ENCODE results near the gene MAPK10.
A peak's percentile ranks its signal among the peaks of the same experiment; 100 is the strongest.
"Not testable (repeated sequence)": the region's sequence is repeated elsewhere in the genome, so short reads cannot be mapped to it uniquely, and the experiment has no call there.

Gene MAPK10

GRCh38 chr4:85965529-85965928 is 394.3 kb downstream of the MAPK10 start:
- no peaks in the 10 kb centered on the region for H3K36me3 ChIP-seq (ENCODE audit: insufficient read depth, low read length)
- no peak overlapping the region for H3K4me3 ChIP-seq (ENCODE audit: low read length, poor library complexity, severe bottlenecking)
- peak overlapping the region; percentile 38 for H3K4me2 ChIP-seq (ENCODE audit: low read depth, low read length, poor library complexity, severe bottlenecking)
- no peak for TF ChIP-seq EZH2phosphoT487 (IDR thresholded peaks at IDR 0.05; ENCODE audit: borderline replicate concordance)
- TF ChIP-seq, protein P1, sequence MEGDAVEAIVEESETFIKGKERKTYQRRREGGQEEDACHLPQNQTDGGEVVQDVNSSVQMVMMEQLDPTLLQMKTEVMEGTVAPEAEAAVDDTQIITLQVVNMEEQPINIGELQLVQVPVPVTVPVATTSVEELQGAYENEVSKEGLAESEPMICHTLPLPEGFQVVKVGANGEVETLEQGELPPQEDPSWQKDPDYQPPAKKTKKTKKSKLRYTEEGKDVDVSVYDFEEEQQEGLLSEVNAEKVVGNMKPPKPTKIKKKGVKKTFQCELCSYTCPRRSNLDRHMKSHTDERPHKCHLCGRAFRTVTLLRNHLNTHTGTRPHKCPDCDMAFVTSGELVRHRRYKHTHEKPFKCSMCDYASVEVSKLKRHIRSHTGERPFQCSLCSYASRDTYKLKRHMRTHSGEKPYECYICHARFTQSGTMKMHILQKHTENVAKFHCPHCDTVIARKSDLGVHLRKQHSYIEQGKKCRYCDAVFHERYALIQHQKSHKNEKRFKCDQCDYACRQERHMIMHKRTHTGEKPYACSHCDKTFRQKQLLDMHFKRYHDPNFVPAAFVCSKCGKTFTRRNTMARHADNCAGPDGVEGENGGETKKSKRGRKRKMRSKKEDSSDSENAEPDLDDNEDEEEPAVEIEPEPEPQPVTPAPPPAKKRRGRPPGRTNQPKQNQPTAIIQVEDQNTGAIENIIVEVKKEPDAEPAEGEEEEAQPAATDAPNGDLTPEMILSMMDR (conservative IDR thresholded peaks at IDR 0.05; ENCODE audit: low read length): no peak
- no peaks in the 10 kb centered on the region for H3K79me2 ChIP-seq (ENCODE audit: insufficient read depth, low read length)
- peaks cover 41% of the 10 kb centered on the region for H3K4me1 ChIP-seq (ENCODE audit: insufficient read depth, low read length, poor library complexity, severe bottlenecking)
- no peaks in the 10 kb centered on the region for H4K20me1 ChIP-seq (ENCODE audit: insufficient read depth, low read length, poor library complexity, severe bottlenecking)
- no peak overlapping the region for H2AFZ ChIP-seq (ENCODE audit: low read length)
- peaks cover 3% of the 10 kb centered on the region; the same call in 1 of the 2 replicates for H3K9me3 ChIP-seq (ENCODE audit: insufficient read depth, low read depth, low read length)
- no peaks in the 10 kb centered on the region for H3K27me3 ChIP-seq (ENCODE audit: insufficient read depth, low read length, poor library complexity, severe bottlenecking)
- no peaks in the 10 kb centered on the region for H3K9me2 ChIP-seq (replicated peaks; ENCODE audit: low read depth, low read length)
- peak overlapping the region; percentile 24 for H3K9ac ChIP-seq (ENCODE audit: low read depth, low read length, poor library complexity, severe bottlenecking)
- peaks cover 3% of the 10 kb centered on the region; the same call in 1 of the 2 replicates for H3F3A ChIP-seq (ENCODE audit: low read depth)

- not testable (repeated sequence) for H3K9me2 ChIP-seq (replicated peaks; ENCODE audit: low read depth, low read length); H3K79me2 ChIP-seq (ENCODE audit: insufficient read depth, low read length); H3K4me2 ChIP-seq (ENCODE audit: low read depth, low read length, poor library complexity, severe bottlenecking); H3K4me3 ChIP-seq (ENCODE audit: low read length, poor library complexity, severe bottlenecking); H3F3A ChIP-seq (ENCODE audit: low read depth); H3K9ac ChIP-seq (ENCODE audit: low read depth, low read length, poor library complexity, severe bottlenecking); H3K27me3 ChIP-seq (ENCODE audit: insufficient read depth, low read length, poor library complexity, severe bottlenecking); H2AFZ ChIP-seq (ENCODE audit: low read length); H4K20me1 ChIP-seq (ENCODE audit: insufficient read depth, low read length, poor library complexity, severe bottlenecking); H3K36me3 ChIP-seq (ENCODE audit: insufficient read depth, low read length); H3K9me3 ChIP-seq (ENCODE audit: insufficient read depth, low read depth, low read length)
- H3K4me1 ChIP-seq (ENCODE audit: insufficient read depth, low read length, poor library complexity, severe bottlenecking): peaks cover 37% of the 10 kb centered on the region
These were observed 394.8 kb downstream of the MAPK10 start for GRCh38 chr4:85965017-85965416.

DNA sequence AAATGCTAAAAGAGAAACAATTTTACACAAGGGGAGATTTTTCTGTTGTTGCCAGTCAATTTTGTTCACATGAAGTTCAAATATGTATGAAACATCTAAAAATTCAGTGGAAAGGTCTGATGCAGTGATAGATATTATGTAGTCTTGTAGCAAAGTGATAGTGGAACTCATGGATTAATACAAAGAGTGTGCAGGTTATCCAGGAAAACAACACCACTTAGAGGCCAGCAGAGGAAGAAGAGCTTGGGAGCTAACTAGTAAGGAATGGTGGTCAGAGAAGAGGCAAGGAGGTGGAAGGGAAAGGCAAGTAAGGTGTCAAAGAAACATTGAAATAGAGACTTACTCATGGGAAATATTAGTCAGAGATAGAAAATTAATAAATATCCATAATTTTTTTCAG is 395.6 kb downstream of the MAPK10 start:
- peaks cover 37% of the 10 kb centered on the region for H3K4me1 ChIP-seq (ENCODE audit: insufficient read depth, low read length, poor library complexity, severe bottlenecking)
- no peaks in the 10 kb centered on the region for H4K20me1 ChIP-seq (ENCODE audit: insufficient read depth, low read length, poor library complexity, severe bottlenecking)
- no peak overlapping the region for H3K4me3 ChIP-seq (ENCODE audit: low read length, poor library complexity, severe bottlenecking)
- peaks cover 3% of the 10 kb centered on the region; the same call in 1 of the 2 replicates for H3K9me3 ChIP-seq (ENCODE audit: insufficient read depth, low read depth, low read length)
- no peak overlapping the region for H3K9ac ChIP-seq (ENCODE audit: low read depth, low read length, poor library complexity, severe bottlenecking)
- no peaks in the 10 kb centered on the region for H3K27me3 ChIP-seq (ENCODE audit: insufficient read depth, low read length, poor library complexity, severe bottlenecking)
- H3F3A ChIP-seq (ENCODE audit: low read depth): peaks cover 3% of the 10 kb centered on the region; the same call in 1 of the 2 replicates
- no peak overlapping the region for H2AFZ ChIP-seq (ENCODE audit: low read length)
- H3K9me2 ChIP-seq (replicated peaks; ENCODE audit: low read depth, low read length): no peaks in the 10 kb centered on the region
- H3K36me3 ChIP-seq (ENCODE audit: insufficient read depth, low read length): no peaks in the 10 kb centered on the region
- TF ChIP-seq, protein P1 (conservative IDR thresholded peaks at IDR 0.05; ENCODE audit: low read length): 0 out of 2 replicates have a peak, but pooled peaks have one; percentile 13
- TF ChIP-seq EZH2phosphoT487 (IDR thresholded peaks at IDR 0.05; ENCODE audit: borderline replicate concordance): no peak
- no peak overlapping the region for H3K4me2 ChIP-seq (ENCODE audit: low read depth, low read length, poor library complexity, severe bottlenecking)
- no peaks in the 10 kb centered on the region for H3K79me2 ChIP-seq (ENCODE audit: insufficient read depth, low read length)

DNA sequence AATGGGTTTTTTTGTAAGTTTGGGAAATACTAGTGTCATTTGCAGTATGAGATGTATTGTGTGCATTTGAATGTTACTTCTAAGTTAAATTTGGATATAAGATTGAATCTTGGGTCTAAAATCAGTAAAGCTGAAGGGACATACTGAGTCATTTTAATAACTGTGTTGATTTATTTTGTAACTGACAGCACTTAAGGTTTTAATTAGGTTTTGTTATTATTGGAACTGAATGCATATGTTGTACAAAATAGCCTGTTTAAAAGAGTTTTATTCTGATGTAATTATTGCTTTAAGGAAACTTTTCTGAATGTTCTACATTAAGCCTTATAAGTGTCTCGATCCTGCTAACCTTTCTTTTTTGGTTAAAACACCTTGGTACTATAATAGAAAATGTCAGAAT is 396.6 kb downstream of the MAPK10 start:
- Histone ChIP-seq H4K20me1 (ENCODE audit: insufficient read depth, low read length, poor library complexity, severe bottlenecking) (no peaks in the 10 kb centered on the region), H3K36me3 (ENCODE audit: insufficient read depth, low read length) (no peaks in the 10 kb centered on the region), H3K79me2 (ENCODE audit: insufficient read depth, low read length) (no peaks in the 10 kb centered on the region), H3K27me3 (ENCODE audit: insufficient read depth, low read length, poor library complexity, severe bottlenecking) (no peaks in the 10 kb centered on the region), H3K9me2 (replicated peaks; ENCODE audit: low read depth, low read length) (no peaks in the 10 kb centered on the region), H3K9me3 (ENCODE audit: insufficient read depth, low read depth, low read length) (peaks cover 3% of the 10 kb centered on the region; the same call in 1 of the 2 replicates), H2AFZ (ENCODE audit: low read length) (no peak overlapping the region), H3K4me2 (ENCODE audit: low read depth, low read length, poor library complexity, severe bottlenecking) (no peak overlapping the region), H3F3A (ENCODE audit: low read depth) (peaks cover 3% of the 10 kb centered on the region; the same call in 1 of the 2 replicates), H3K9ac (ENCODE audit: low read depth, low read length, poor library complexity, severe bottlenecking) (no peak overlapping the region), H3K4me1 (ENCODE audit: insufficient read depth, low read length, poor library complexity, severe bottlenecking) (peaks cover 36% of the 10 kb centered on the region), H3K4me3 (ENCODE audit: low read length, poor library complexity, severe bottlenecking) (no peak overlapping the region)
- no peak for TF ChIP-seq EZH2phosphoT487 (IDR thresholded peaks at IDR 0.05; ENCODE audit: borderline replicate concordance)
- TF ChIP-seq, protein P1 (conservative IDR thresholded peaks at IDR 0.05; ENCODE audit: low read length): no peak

Data from Loucy (cell line).